SK-N-SH (cell line): Measurements from ENCODE around the gene SERP2.

Experiments
- CTCF ChIP-seq: fragments of 200-600 bp; sonication (generic); IDR thresholded peaks from 2 replicates; pipeline ENCODE4 v1.6.1; 2017; ENCODE audit warnings: antibody characterized with exemption, mild to moderate bottlenecking, moderate library complexity
- EP300 ChIP-seq, 2 experiments: IDR thresholded peaks; 2 replicates each; pipeline versions ENCODE4 v1.4.0 to v1.6.1; 2012; ENCODE audit warnings: borderline replicate concordance in 1 of 2, low read depth in 1 of 2, low read length in 1 of 2
- EZH2phosphoT487 ChIP-seq: fragments of 200-600 bp; sonication (generic); IDR thresholded peaks from 2 replicates; pipeline ENCODE4 v1.6.1; 2017; ENCODE audit warnings: low read depth, mixed run types, mild to moderate bottlenecking, antibody characterized with exemption, moderate library complexity, borderline replicate concordance
- POLR2AphosphoS5 ChIP-seq: IDR thresholded peaks from 2 replicates; pipeline ENCODE4 v1.6.1; 2012; ENCODE audit warnings: low read depth, low read length
- REST ChIP-seq: IDR thresholded peaks from 2 replicates; pipeline ENCODE4 v1.6.1; 2012; ENCODE audit warnings: mild to moderate bottlenecking, low read depth, low read length, moderate library complexity
- USF1 ChIP-seq: IDR thresholded peaks from 2 replicates; pipeline ENCODE4 v1.4.0; 2012; ENCODE audit warnings: low read depth, borderline replicate concordance
- ZBTB33 ChIP-seq: IDR thresholded peaks from 2 replicates; pipeline ENCODE4 v1.4.0; 2012; ENCODE audit warnings: low read depth, borderline replicate concordance

- TF ChIP-seq USF1 = no peak
- TF ChIP-seq REST = no peak
- no peak for TF ChIP-seq EP300 (IDR thresholded peaks at IDR 0.05; ENCODE audit: borderline replicate concordance in 1 of 2, low read depth in 1 of 2, low read length in 1 of 2)
- no peak for TF ChIP-seq ZBTB33
- no peak for TF ChIP-seq POLR2AphosphoS5
- no peak for TF ChIP-seq CTCF
- TF ChIP-seq EZH2phosphoT487 = no peak
These were observed 4.8 kb upstream of the SERP2 start for GRCh38 chr13:44368599-44369368.
